IPS-18a (cell line): Measurements from ENCODE around the gene PLCB2.
A peak's percentile ranks its signal among the peaks of the same experiment; 100 is the strongest.

Source experiments
- H3K27ac ChIP-seq: one replicate; pipeline ENCODE4 v1.5.1; 2013; ENCODE audit warnings: low read length
- H3K27me3 ChIP-seq: one replicate; pipeline ENCODE4 v1.6.1; 2013; ENCODE audit warnings: mild to moderate bottlenecking, low read length; ENCODE audit not compliant: control insufficient read depth, insufficient read depth
- H3K36me3 ChIP-seq: one replicate; pipeline ENCODE4 v1.6.1; 2013; ENCODE audit warnings: low read depth, low read length; ENCODE audit not compliant: control insufficient read depth
- H3K4me1 ChIP-seq: one replicate; pipeline ENCODE4 v1.6.1; 2013; ENCODE audit warnings: low read depth, low read length; ENCODE audit not compliant: control insufficient read depth
- H3K4me3 ChIP-seq: one replicate; pipeline ENCODE4 v1.5.1; 2013; ENCODE audit warnings: low read length
- H3K9ac ChIP-seq: one replicate; pipeline ENCODE4 v1.6.1; 2013; ENCODE audit warnings: mild to moderate bottlenecking, low read length, moderate library complexity
- H3K9me3 ChIP-seq: one replicate; pipeline ENCODE4 v1.6.1; 2013; ENCODE audit warnings: low read depth, low read length; ENCODE audit not compliant: control insufficient read depth

PLCB2 gene

GRCh38 chr15:40306908-40307307 lies 827 bp downstream of the PLCB2 start:
- Histone ChIP-seq H3K9me3 (no peaks in the 10 kb centered on the region), H3K27me3 (no peaks in the 10 kb centered on the region), H3K36me3 (no peaks in the 10 kb centered on the region), H3K4me1 (peaks cover 8% of the 10 kb centered on the region), H3K27ac (no peak overlapping the region), H3K9ac (no peak overlapping the region), H3K4me3 (no peak overlapping the region)

- Histone ChIP-seq H3K4me3 (no peak overlapping the region), H3K27ac (no peak overlapping the region), H3K4me1 (peaks cover 13% of the 10 kb centered on the region), H3K27me3 (no peaks in the 10 kb centered on the region), H3K9me3 (no peaks in the 10 kb centered on the region), H3K36me3 (no peaks in the 10 kb centered on the region), H3K9ac (no peak overlapping the region)
Measured at GRCh38 chr15:40306371-40306770, 1.4 kb downstream of the PLCB2 start.

GRCh38 chr15:40305281-40305680 lies 2.5 kb downstream of the PLCB2 start:
- Histone ChIP-seq H3K36me3 (no peaks in the 10 kb centered on the region), H3K4me3 (no peak overlapping the region), H3K9ac (no peak overlapping the region), H3K27ac (no peak overlapping the region), H3K4me1 (peaks cover 14% of the 10 kb centered on the region), H3K9me3 (peaks cover 2% of the 10 kb centered on the region), H3K27me3 (no peaks in the 10 kb centered on the region)

- H3K4me3 ChIP-seq = no peak overlapping the region
- no peaks in the 10 kb centered on the region for H3K27me3 ChIP-seq
- peaks cover 4% of the 10 kb centered on the region for H3K9me3 ChIP-seq
- no peak overlapping the region for H3K9ac ChIP-seq
- no peaks in the 10 kb centered on the region for H3K36me3 ChIP-seq
- H3K4me1 ChIP-seq = peaks cover 14% of the 10 kb centered on the region
- H3K27ac ChIP-seq = no peak overlapping the region
Measured at GRCh38 chr15:40303576-40303975, 4.2 kb downstream of the PLCB2 start.

- peaks cover 4% of the 10 kb centered on the region for H3K9me3 ChIP-seq
- no peak overlapping the region for H3K9ac ChIP-seq
- peaks cover 14% of the 10 kb centered on the region for H3K4me1 ChIP-seq
- H3K4me3 ChIP-seq = no peak overlapping the region
- H3K27ac ChIP-seq = no peak overlapping the region
- no peaks in the 10 kb centered on the region for H3K27me3 ChIP-seq
- H3K36me3 ChIP-seq = no peaks in the 10 kb centered on the region
Measured at GRCh38 chr15:40302981-40303380, 4.8 kb downstream of the PLCB2 start.

- no peaks in the 10 kb centered on the region for H3K27me3 ChIP-seq
- H3K36me3 ChIP-seq = no peaks in the 10 kb centered on the region
- H3K4me3 ChIP-seq = no peak overlapping the region
- H3K9me3 ChIP-seq = peaks cover 4% of the 10 kb centered on the region
- H3K4me1 ChIP-seq = peaks cover 13% of the 10 kb centered on the region
- H3K9ac ChIP-seq = no peak overlapping the region
- H3K27ac ChIP-seq = no peak overlapping the region
Measured at GRCh38 chr15:40302288-40302886, 5.3 kb downstream of the PLCB2 start.

- Histone ChIP-seq H3K36me3 (no peaks in the 10 kb centered on the region), H3K27me3 (no peaks in the 10 kb centered on the region), H3K27ac (no peak overlapping the region), H3K9ac (no peak overlapping the region), H3K4me1 (peaks cover 8% of the 10 kb centered on the region), H3K9me3 (peaks cover 4% of the 10 kb centered on the region), H3K4me3 (peak overlapping the region; percentile 17)
Measured at GRCh38 chr15:40301467-40302179, 6.1 kb downstream of the PLCB2 start.

GRCh38 chr15:40300771-40301170 lies 7.0 kb downstream of the PLCB2 start:
- Histone ChIP-seq H3K27me3 (no peaks in the 10 kb centered on the region), H3K36me3 (no peaks in the 10 kb centered on the region), H3K4me1 (peaks cover 8% of the 10 kb centered on the region), H3K4me3 (no peak overlapping the region), H3K27ac (no peak overlapping the region), H3K9ac (no peak overlapping the region), H3K9me3 (peaks cover 4% of the 10 kb centered on the region)

- no peak overlapping the region for H3K27ac ChIP-seq
- H3K9ac ChIP-seq = no peak overlapping the region
- no peak overlapping the region for H3K4me3 ChIP-seq
- no peaks in the 10 kb centered on the region for H3K36me3 ChIP-seq
- peaks cover 4% of the 10 kb centered on the region for H3K9me3 ChIP-seq
- H3K27me3 ChIP-seq = no peaks in the 10 kb centered on the region
- peaks cover 8% of the 10 kb centered on the region for H3K4me1 ChIP-seq
Measured at GRCh38 chr15:40300367-40300766, 7.4 kb downstream of the PLCB2 start.

- H3K9me3 ChIP-seq = peaks cover 4% of the 10 kb centered on the region
- peaks cover 8% of the 10 kb centered on the region for H3K4me1 ChIP-seq
- no peaks in the 10 kb centered on the region for H3K36me3 ChIP-seq
- no peak overlapping the region for H3K27ac ChIP-seq
- H3K4me3 ChIP-seq = no peak overlapping the region
- H3K9ac ChIP-seq = no peak overlapping the region
- peaks cover 1% of the 10 kb centered on the region for H3K27me3 ChIP-seq
Measured at GRCh38 chr15:40298216-40298935, 9.4 kb downstream of the PLCB2 start.

- no peak overlapping the region for H3K4me3 ChIP-seq
- H3K36me3 ChIP-seq = no peaks in the 10 kb centered on the region
- H3K9me3 ChIP-seq = peaks cover 4% of the 10 kb centered on the region
- no peak overlapping the region for H3K9ac ChIP-seq
- no peak overlapping the region for H3K27ac ChIP-seq
- H3K4me1 ChIP-seq = peaks cover 8% of the 10 kb centered on the region
- H3K27me3 ChIP-seq = peaks cover 12% of the 10 kb centered on the region
Measured at GRCh38 chr15:40297356-40297755, 10.4 kb downstream of the PLCB2 start.
